NCI-H510A treated with DMSO at 0.1 percent for 48 hours (cell line): ENCODE results near the gene KCNA2.
A peak's percentile ranks its signal among the peaks of the same experiment; 100 is the strongest.

Experiments used
- DNase-seq: peaks from one replicate; lab custom pipeline; 2025; lab: John Stamatoyannopoulos, UW

KCNA2 gene

DNA sequence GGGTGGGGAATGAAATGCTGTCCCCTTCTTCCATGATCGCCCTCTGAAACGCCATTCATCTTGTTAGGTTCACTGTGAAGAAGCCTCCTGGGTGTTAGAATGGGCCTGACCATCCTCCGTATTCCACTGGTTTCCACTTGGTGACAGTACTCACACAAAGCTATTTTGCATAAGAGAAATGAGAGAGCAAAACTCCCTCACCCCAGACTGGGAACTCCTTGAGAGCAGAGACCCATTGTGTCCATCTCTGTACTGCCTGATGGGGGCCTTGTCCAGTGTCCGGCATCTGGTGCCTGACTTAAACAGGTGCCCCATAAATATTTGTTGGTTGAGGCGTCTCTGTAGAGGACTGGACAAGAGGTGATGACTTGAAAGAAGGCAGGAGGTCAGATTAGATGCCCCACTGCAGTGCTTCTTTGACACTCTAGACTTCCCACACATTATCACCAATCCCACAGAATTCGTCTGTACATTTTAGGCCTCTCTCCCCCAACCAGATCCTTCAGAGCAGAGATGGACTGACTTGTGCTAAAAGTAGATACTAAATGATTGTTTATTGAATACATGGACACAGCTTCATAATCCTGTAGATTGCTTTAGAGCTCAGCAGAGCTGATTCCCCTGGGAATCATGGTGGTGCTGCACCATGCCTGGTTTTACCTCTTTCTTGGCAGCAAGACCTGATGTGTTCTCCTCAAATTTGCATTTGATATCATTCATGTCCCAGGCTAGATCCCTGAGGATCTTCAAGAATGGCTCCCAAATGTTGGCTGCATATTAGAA, 22.4 kb upstream of the KCNA2 start:
- no peak for DNase-seq

DNA sequence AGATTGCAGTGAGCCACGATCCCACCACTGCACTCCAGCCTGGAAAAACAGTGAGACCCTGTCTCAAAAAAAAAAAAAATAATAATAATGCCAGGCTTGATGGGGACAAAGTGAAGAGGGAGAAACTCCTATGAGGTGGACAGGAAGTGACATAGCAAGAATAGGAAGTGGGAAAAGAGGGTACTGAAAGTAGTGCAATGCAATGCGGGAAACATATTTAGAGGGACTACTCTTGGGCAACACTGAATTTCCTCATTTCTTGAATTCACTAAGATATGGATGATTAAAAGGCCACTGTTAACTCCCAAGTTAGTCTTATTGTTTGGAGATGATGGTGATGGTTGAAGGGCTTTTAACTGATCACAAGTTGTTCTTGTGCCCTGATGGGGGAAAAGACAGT, 21.6 kb upstream of the KCNA2 start:
- DNase-seq = no peak

DNA sequence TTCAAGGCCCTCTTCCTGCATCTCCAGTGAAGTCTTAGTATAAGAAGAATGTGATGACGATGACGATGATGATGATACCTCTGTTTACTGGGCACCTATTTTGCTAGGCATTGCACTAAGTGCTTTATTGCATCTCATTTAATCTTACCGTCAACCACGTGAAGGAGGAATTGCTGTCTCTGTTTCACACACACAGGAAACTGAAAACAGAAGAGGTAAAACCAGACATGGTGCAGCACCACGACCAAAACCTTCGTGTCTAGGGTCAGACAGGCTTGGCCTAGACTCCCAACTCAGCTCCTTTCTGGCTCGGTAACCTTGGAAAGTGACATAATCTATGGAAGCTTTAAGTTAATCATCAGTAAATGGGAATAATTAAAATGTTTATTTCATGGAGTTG, 20.7 kb upstream of the KCNA2 start:
- DNase-seq = no peak

DNA sequence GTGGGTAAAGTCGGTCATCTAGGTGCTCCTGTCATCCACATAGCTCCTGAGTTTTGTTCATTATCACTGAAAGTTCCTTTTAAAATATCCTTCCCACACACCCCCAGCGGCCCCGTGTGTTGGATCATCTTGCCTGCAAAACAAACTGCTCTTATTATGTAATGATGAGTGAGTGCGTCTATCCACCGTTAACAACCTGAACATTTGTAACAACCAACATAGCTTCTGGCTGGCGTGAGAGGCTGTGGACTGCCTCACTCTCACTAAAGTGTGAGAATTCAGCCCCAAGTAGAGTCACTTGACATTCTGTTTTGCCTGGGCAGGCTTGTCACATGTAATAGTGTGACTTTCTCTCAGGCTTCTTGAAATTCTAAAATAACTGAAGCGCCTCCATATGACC, 14.5 kb upstream of the KCNA2 start:
- no peak for DNase-seq

DNA sequence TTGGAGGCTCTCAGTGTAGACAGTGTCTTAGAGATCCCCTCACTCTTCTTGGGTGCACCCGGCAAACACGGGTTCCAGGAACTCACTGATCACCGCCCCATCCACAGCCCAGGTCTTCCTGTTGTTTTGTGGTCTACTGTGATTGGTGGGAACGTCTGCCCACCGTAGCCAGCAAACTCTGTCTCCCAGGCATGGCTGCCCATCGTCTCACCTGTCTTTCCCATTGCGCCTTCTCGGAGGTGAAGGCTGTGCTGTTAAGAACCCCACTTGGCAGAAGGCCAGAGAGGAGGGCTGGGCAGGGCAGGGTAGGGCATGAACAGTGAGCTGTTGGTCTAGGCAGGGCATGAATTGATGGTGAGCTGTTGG, 14.1 kb upstream of the KCNA2 start:
- DNase-seq = peak; percentile 10

DNA sequence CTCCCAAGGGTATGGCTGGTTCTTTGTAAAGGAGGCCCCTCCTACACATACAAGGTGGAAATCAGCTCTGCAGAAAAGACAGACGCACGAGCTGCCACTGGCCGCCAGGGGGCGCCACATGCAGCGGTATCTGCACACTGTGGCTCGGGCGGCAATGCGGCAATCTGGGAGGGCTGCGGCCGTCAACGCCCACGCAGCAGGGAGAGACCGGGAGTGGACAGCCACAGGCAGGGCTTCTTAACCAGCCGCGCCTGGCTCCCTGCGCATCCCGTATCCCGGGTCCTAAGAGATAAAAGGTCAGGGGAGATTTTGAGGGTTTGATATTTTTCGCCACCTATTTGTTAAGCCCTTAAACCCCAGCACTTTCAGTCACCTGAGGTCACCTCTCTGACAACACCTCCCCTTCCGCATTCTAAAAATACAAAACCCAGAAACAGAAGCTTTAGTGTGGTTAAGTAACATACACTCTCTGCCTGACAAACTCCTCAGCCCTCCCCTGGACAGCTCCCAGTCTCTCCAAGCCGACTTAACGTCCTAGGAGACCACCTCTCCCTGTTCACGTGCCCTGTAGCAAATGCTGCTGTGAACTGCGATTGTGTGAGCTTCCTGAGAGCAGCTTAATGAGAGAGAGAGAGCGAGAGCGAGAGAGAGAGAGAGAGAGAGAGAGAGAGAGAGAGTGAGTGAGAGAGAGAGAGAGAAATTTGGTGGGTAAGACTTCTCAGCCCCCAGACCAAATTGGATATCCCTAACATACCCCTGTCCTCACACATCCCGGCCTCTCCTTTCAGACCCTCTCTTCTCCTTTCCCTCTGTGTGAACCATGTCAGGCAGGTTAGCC, 13.5 kb upstream of the KCNA2 start:
- DNase-seq = peak; percentile 88

DNA sequence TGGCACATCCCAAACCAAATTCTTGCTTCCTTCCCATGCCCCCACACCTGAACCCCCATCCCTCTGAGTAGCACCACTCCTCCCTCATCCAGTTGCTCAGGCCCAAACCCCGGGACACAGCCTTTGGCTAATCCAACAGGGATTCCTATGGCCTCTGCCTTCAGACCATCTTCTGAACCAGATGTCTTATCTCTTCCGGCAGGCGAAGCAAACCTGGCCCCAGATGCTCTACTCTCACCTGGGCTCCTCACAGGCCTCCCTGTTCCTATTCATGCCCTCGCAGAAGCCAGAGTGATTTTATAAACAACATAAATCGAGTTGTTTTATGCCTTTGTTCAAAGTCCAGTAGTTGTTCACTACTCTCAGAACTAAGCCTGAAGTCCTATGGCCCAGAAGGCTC, 12.5 kb upstream of the KCNA2 start:
- no peak for DNase-seq

DNA sequence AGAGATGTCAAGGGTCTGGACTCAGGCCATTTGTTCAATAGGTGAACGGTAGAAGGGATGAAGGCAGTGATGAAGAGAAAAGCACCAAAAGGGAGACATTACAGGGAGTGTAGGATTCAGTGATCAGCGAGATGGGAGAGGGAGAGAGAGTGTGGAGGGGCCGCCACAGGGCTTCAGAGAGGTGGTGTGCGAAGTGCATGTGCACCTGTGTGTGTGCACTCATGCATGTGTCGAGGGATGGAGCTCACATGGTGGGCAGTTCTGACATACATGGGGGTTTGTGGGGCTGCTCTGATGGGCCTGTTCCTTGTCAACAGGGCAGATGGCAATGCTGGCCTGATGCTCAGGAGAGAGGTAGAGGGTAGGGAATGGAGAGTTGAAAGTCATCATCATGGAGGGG, 11.4 kb upstream of the KCNA2 start:
- DNase-seq = no peak

DNA sequence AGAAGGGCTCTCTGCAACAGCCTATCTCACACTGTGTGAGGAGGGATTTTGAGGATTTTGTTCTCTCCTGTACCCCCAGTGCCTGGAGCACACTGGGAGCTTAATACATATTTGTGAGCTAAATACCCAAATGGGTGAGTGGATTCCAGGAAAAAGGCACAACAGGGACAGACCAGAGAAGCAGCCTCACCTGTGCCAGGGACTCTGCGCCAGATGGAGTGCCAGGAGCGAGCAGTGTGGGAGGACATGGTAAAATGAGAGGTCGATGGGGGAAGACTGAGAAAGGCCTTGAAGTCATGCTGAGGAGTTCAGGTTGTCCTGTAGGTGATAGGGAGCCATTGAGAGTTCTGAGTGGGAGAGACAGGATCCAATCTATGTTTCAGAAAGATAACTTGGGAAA, 11.0 kb upstream of the KCNA2 start:
- DNase-seq = no peak

DNA sequence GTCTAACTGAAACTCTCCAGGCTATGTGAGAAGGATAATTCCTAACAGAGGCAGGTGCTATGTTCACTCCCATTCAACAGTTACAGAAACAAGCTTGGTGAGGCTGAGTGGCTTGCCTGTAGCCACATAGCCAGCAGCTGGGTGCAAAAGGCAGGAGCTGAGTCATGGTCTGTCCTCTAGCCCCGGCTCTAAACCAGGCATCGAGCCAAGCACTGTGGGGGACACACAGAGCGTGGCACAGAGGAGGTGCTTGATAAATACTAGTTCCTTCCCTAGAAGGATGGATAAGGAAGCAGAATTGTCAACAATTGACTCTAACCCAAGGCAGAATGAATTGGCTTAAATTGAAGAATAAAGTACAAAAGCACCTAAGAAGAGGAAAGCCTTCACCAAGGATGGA, 10.4 kb upstream of the KCNA2 start:
- DNase-seq = peak; percentile 73

DNA sequence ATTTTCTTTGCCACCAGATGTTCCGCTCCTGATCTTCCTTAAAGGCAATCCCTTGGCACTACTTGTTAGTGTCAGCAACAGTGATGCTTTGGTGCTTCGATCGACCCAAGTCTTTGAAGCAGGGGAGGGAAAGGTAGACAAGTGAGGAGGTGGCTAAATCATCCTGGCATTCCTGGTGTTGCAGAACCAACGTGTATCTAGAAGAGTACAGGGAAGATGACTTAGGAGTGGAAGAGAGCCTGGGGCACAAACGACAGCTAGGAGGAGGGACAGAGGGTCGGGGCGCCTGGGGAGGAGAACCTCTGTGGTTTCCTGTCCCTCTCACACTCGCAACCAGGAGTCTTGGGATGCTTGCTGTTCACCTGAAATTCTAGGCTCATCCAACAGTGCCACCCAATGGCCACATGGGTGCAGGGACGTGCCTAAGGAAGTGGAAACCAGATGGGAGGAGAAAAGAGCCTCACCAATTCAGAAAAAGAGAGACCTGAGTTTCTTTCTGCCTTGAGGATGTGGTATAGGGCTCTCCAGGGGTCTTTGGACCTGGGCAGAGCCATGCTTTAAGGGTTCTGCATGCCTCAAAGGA, 9.5 kb upstream of the KCNA2 start:
- DNase-seq = peak; percentile 91

DNA sequence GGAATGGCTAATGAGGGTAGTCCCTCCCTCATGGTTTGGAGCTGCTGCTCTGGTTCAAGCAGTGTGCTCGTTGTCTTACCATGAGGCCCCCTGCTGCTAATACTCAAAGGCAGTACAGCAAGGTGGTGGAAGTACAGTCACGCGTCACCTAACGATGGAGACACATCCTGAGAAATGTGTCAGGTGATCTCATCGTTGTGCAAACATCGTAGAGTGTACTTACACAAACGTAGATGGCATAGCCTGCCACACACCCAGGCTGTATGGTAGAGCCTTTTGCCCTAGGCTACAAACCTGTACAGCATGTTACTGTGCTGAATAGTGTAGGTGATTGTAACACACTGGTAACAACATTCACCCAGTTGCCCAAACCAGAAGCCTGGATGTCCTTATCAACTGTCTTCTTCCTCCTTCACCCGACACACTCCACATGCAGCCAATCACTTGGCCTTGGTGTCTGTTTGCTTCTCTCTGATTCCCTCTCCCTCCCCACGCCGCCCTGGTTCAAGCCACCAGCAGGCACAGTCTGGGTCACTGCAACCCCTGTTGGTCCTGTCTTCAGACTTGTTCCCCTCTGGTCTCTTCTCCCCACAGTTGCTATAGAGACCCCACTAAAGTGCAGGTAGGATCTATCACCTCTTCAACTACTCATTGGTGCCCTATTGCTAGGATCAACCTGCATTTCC, 6.0 kb upstream of the KCNA2 start:
- peak; percentile 78 for DNase-seq

DNA sequence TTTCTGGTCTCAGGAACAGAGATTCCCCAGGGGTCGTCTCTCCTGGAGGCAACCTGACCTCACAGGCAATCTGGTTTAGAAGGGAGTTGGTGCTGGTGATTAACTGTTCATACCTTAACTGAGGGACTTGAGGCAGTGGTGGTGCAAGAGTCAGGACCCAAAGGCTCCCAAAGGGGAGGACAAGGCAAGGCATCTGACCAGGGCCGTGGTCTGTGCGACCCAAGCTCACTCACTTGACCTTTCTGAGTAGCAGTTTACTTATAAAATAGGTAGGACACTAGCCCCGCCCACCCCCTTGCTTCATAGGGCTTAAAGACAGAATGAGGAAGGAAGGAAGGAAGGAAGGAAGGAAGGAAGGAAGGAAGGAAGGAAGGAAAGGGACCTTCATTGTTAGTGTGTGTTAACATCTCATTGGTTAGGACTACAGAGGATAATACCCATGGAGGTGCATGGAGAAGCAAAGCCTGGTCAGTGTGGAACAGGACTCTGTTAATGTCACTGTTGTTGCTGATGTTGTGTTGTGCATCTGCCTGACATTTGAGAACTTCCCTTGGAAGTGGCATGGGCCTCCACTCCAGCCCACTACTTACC, 4.6 kb upstream of the KCNA2 start:
- no peak for DNase-seq

DNA sequence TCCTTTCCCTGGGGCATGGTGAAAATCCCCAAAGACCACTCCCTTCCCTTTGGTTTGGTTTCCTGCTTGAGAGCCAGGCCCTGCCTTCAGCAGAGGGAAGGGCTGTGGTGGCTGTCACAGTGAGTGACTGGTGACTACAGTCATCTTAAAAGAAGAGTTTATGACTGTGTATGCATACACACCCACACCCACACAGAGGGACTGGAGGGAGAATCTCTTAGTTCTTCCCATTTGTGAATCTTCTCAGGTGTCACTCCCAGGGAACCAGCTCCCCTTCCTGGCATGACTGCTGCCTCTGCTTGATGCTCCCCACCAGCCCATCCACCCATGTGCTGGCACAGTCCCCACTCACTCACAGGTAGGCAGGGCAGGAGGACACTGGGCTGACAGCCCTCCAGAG, 3.9 kb upstream of the KCNA2 start:
- DNase-seq = no peak

DNA sequence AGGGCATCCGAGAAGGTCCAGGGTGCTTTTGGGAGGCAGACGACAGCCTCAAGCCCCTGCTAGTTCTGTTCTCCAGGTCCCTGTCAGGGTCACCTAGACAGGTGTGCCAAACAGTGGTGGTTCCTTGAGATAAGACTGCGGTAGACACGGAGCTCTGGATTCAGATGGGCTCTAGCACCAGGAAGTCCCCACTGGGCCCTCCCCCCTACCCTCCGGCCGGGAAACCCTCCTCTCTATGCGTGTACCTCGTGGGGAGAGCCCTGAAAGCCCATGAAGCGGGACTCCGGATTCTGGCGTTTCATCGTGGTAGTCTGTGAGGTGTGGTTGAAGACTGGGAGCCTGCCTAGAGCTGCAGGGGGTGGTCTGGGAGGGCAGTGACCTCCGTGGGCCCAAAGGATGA, 2.1 kb upstream of the KCNA2 start:
- no peak for DNase-seq

DNA sequence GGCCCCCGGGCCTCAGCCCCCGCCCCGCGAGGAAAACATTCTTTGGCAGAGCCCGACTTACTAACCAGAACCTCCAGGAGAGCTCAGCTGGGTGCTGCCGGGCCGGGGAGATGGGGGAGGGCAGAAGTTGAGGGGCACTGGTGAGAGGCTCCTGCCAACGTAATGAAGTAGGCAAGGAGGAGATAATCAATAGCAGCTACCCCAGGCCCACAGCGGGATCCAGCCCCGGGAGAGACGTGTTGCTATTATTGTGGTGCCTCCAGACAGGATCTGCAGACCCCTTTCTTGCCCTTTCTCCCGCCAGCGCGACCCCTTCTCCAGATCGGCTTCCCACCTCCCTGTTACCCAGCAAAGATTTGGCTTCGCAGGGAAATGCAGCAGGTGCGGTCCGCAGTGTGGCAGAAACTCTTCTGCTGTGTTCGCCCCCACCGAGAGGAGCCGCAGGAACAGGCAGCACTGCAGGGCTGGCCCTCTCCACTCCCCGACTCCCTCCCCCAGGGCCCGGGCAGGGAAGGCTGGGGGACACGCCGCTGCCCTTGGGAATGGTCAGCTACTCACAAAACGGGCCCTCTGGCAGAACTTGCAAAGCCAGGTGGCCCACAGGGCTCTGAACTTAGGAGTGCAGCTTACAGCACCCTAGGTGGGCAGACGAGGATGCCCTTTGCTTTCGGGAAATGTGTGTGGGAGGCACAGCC, 1.5 kb upstream of the KCNA2 start:
- no peak for DNase-seq

DNA sequence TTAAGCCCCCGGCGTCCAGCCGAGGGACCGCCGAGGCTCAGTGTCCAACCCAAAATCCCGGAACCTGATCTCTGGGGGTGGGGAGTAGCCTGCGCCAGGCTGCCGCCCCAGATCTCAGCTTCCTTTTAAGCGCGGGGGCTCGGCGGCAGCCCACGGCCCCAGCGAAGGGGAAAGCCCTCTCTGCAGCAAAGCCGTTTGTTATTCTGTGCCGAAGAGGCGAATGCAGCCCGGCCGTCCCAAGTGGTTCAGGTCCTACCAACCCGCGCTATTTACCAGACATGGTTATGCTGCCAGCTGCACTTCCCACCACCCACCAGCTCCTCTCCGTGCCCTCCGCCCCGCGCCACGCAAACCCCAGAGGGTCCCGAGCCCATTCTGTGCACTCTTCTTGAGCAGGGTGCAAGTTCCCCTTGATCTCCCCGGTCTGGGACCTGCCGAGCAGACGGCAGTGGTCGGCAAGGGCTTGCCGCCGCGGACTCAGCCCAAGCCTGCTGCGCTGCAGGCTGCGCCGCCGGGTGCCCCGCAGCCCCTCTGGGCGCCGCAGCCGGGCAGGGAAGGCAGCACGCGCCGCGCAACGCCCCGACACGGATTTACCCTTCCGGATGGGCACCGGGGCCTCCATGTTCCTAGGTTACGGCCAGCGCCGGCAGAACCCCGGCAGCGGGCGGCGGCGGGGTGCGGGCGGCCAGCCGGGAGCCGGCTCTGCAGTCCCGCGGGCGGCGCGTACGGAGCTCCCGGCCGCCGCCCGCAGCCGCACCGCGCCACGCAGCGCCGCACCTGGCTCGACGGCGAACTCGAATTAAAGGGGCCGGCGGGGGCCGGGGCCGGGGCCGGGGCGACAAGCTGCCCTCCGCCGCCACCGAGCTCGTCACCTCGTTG, 738 bp upstream of the KCNA2 start:
- DNase-seq = no peak

DNA sequence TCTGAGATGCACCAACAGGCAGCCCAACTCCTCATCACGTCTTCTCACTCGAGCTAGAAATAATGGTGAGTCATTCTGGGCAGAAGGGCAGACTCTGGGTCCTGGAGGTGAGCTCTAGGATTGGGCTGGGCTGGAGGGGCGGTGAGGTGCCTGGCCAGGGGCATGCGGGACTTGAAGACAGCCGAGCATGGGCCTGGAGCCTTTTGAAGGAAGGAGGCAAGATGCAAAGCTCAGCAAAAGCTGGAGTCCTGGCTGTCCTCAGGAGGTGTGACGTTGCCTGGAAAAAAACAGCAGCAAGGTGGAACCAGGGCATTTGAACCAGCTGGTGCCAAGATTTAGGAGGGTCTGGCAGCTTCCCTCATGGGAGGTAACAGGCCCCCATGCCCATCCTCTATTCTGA, 712 bp downstream of the KCNA2 start:
- DNase-seq = no peak

DNA sequence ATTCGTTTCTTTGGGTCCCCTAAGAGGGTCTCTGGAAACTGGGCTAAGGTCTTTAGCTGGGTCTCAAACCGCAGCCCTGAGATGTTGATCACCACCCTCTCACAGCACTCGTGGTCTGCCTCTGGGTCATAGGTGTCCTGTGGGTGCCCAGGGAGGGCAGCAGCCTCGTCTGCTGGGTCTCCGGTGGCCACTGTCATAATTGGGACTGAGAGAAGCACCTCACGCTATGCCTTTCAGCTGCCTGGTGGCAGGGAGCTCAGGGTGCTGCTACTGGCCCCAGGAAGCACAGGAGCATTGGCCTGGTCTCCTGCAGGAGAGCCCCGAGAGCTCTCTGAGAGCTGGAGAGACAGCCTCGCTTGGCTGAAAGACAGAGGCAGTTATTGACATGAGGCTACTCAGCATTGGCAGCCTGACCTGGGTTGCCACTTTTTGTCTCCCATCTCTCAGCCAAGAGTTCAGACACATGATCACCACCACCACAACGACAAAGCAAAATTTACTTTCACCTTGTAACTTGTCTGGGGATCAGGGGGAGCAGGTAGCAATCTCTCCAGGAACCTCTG, 1.5 kb downstream of the KCNA2 start:
- no peak for DNase-seq

DNA sequence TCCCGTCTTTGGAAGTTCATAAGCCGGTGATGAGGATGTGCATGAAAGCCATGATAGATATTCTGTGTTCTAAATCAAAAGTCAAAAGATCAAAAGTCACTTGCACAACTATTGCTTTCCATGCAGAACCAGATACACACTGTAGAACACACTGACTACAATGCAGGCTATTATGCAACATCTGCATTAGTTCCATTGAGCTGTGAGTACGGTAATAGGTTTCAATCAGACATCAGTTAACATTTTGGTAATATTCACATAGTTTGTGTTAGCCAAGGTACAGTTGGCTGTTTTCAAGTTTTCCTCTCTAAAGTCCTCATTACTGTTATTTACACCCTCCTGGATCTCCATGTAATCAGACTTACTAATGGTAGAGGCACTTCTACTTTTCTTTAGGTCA, 3.1 kb downstream of the KCNA2 start:
- DNase-seq = no peak
